Activated CD8-positive, alpha-beta memory T cell treated with anti-CD3 and anti-CD28 coated beads, Interleukin-2, amount 50 U/mL, for 24 hours (primary cell): ENCODE data around the gene MLF2.
"Not testable (repeated sequence)": the region's sequence is repeated elsewhere in the genome, so short reads cannot be mapped to it uniquely, and the experiment has no call there.

Source experiments
- DNase-seq: peaks from one replicate; pipeline ENCODE4 v3.0.0-alpha.2; 2020; ENCODE audit errors: extremely low read depth

MLF2 gene

DNA sequence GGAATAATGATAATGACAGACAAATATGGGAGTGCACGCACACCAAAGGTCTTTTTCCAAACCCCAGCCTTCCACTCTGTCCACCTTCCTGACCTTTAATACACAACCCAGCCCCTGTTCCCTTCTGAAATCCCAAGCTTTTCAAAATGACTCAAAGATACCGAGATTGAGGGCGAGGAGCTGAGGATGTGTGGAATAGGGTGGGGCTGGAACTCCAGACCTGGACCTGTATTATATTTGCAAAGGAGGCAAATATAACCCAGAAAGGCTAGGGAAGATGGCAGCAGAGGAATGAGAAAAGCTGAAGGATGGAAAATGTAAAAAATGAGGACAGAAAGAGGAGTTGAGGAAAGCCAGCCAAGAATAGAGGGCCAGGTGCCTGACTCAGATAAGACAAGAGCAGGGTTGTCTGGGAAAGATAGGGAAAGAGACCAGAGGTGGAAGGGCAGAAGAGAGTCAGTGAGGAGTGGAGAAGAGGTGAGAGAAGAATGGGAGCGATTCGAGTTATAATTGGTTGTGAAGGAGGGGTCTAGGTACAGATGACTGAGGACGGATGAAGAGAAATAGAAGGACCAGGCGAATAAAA is 12.2 kb upstream of the MLF2 start:
- DNase-seq: no peak

DNA sequence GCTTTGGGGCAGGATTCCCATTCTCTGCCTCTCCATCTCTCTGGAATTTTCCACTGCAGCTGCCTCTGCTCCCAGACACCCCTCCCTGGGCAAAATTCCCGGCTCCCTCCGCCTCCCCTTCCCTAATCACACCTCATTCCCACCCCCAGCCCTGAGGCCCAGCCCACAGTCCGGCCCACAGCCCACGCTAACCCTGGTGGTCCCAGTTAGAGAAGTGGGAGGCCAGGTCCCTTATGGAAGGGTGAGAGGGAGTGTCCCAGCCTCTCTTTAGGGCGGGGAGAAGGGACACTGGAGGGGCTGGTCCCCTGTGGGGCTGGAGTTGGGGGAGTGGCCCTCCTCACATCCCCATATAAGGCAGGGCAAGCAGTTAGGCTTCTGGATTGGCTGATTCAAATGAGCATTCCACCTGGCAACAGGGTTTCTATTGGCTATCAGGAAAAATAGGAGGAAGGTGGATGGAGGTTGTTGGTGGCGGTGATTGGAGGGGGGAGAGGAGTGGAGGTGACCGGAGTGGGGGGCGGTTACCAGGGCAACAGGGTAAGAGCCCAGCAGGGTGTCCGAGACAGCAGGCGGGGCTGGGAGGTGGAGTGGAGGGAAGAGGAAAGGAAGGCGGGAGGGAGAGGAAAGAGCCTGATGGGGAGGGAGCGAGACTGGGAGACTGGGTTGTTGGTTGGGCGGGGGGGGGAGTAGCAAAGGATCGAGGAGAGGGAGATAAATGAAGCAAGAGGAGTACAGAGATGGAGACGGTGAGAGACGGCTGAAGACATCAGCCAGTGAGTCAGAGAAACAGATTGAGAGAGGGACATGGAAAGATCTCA is 11.3 kb upstream of the MLF2 start:
- DNase-seq: no peak

DNA sequence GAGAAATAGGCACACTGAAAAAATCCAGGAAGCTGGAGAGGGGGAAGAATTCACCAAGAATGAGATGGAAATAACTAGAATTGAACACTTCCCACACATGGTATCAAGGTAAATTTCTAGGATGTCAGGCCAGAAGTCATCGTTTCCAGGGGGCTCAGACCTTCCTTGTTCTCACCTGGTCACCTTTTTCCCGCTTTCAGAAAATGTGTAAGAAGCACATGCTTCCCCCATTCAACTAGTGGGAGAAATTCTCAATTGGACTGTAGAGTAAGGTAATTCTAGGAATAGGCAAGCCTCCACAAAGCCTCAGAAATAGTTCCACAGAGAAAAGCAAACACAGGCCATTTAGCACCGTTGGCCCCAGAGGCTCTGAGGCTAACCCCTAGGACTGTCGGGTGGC is 10.4 kb upstream of the MLF2 start:
- DNase-seq: no peak

DNA sequence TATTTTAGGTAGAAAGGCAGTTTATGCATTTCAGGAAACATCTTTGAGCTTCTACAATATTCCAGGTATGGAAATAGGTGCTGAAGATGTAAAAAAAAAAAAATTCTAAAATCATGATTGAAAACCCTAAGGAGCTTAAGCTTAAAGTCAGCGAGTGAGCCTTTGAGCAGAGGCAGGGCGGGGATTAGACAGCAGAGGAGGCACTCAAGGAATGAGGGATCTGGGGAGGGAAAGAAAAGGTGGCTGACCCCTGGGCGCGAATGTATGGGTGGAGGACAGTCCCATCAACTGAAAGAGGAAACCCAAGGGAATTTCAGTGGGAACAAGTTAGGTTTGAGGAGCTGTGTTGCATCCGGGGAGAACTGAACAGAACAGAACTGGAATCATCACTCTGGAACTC is 6.8 kb upstream of the MLF2 start:
- DNase-seq: no peak

DNA sequence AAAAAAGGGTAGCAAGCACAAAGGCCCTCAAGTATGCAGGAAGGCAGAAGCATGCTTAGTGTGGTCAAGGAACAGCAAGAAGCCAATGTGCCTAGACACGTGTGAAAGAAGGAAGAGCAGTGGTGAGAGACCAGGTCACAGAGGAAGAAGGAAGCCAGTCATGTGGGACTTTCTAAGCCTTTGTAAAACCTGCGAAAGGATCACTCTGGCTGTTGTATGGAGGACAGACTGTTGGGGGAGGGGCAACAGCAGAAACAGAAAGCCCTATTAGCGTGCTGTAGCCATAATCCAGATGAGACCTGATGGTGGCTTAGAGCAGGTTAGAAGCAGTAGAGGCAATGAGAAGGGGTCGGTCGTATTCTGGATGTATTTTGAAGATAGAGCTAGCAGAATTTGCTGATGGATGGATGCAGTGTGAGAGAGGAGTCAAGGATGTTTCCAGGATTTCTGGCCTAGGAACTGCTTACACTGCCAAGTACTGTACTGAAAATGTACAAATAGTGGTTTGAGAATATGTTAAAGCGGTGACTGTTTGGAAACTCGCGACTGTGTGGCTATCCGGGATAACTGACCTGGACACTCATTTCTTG is 5.7 kb upstream of the MLF2 start:
- DNase-seq: no peak

DNA sequence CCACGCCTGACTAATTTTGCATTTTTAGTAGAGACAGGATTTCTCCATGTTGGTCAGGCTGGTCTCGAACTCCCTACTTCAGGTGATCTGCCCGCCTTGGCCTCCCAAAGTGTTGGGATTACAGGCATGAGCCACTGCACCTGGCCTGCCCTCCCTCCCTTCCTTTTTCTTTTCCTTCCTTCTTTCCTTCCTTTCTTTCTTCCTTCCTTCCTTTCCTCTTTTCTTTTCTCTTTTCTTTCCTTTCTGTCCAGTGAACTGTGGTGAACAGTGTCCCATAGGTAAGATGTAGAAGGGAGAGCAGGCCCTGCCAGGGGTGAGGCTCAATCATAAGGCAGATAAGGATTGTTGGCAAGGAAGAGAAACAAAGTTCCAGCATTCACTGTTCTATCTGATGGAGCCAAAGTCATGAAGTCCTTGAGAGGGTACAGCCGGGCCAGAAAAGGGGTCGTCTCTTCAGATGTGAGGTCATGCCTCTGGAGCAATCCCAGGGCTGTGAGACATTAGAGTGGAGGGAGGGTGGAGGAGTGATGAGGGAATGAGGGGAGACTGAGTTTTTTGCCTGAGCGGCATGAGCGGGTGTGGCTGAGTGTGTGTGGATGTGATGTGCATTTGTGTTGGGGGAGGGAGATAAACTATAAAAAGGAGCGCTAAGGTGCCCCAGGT is 4.2 kb upstream of the MLF2 start:
- no peak for DNase-seq

DNA sequence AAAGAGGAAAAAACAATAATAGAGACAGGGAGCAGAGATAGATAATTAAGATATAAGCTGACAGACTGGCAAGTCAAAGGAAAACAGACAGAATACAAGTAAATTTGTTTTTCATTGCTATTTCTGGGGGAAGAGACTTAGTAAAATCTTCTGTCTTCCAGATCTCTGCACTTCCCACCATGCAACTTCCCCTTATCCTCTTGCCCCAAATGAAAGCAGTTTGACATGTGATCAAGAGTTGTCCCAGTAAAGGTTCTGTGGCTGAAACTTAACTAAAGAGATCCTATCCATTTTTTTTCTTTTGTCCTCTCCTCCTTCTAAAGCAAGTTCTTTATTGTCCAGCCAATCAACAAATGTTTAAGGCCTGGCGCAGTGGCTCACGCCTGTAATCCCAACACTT is 1.5 kb upstream of the MLF2 start:
- DNase-seq: no peak

DNA sequence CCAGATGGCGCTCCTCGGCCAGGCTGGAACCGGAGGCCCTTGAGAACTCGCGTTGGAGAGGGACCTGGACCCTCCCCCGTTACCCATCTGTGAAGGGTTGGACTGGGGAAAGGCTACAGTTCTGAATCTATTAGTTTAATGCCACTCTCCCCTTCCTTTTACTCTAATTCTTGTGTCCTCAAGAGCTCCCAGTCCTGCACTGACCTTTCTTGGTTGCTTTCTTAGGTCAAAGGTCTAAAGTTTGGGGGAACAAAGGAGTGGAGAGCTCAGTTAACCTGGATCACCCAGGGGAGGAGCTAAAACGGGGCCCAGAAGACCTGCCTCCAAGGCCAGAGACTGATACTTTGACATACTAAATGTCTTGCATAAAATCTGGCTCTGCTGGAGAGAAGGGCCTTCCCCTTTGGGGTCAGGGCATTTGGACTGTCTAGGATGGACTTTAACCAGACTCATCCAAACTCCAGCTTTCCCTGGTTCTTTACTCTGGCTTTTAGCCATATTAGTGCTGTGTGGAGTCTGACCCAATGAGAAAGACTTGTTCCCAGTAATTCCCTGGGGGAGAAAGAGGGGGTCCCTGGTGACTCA is 923 bp upstream of the MLF2 start:
- no peak for DNase-seq

DNA sequence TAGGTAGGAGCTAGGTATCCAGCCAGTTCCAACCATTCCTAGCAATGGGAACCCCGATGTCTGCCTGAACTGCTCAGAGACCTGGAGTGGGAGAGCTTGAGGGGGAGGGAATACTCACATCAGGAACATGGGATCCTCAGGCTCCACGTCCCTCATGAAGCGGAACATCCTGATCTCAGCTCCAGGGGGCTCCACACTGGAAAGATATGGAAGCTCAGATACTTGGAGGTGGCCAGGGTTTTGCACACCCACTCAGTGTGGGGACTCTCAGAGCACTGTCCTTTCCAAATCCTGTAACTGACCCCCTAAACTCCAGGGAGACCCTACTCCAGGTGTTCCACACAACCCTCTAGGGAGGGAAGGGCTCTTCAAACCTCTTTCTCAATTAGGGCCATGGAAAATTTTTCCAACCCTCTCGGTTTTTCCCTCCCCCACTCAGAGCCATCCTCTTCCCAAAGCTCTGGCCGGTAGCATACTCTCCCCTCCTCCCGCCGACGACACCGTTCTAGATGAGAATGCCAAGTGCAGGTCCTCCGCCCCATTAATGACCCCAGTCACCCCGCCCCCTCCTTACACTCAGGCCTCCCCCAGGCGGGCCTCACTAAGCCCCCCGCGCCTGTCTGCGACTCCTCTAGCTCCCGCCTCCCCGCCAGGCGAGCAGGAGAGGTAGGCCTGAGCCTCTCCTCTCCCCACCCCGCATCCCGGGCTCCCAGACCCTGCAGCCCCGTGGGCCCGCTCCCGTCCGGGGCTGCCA is 597 bp downstream of the MLF2 start:
- DNase-seq: no peak

DNA sequence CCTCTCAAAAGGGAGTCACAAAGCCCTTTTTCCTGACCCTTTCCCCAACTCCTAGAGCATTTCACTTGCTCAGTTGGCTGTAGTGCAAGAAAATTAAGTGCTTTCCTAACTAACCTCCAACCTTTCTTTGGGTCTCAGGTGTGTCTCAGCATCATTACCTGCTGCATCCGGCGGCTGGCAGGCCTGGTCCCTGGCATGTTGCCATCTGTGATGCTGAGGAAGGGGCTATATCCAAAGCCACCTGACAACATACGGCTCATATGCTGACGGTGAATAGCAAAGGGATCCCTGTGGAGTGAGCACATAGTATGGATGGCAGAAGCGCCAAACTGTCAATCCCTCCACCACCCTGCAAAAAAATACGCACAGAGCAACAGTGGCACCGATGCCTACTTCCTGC is 1.2 kb downstream of the MLF2 start:
- no peak for DNase-seq

DNA sequence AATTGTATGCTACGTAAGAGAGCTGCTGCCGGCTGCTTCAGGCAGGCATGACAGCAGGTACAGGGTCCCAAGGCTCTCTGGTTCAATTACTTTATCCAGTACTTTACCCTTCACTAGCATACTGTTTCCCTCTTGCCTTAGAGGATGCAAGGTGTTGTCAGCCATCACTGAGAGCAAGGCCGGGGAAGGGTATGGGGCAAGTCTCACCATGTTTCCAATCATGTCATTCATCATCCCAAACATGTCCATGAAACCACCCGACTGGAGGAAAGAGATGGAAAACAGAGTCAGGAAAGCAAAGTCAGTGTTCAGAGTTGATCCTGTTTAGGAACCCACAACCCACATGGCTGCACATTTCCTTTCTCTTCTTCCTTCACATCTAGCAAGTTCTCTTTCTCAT is 2.4 kb downstream of the MLF2 start:
- no peak for DNase-seq

DNA sequence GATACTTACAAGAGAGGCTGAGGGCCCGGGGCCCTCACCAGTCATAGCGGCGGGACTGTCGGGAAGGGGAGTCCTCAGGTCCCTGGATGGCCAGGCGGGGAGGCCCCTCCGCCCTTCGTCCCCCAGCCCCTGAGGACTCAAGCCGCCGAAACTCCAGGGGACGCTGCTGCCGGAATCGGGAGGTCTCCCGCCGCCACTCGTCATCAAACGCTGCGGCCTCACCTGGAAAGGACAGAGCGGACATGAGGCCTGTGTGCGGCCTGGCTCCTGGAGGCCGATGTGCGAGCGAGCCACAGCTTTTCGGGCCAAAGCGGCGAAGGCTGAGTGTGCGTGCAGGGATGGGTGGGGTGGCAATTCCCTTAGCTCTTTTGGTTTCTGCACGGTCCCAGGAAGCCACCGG is 4.2 kb downstream of the MLF2 start:
- no peak for DNase-seq

DNA sequence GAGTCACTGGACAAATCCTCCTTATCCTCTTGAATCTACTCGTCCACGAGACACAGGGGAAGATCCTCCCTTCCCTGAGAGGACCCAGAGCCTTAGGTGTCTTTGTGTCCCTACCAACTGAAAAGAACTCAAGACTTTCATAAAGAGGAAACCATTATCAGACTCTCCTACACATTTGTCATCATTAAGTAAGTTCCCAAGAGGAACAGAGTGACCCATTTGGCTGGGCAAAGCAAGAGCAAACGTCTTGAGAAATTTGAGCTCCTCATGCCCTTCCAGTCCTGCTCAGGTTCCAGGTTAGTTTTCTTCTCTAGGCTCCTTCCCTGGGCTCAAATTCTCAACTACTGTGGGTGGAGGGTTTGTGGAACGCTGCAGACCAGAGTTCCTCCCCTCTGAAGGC is 5.7 kb downstream of the MLF2 start:
- no peak for DNase-seq

DNA sequence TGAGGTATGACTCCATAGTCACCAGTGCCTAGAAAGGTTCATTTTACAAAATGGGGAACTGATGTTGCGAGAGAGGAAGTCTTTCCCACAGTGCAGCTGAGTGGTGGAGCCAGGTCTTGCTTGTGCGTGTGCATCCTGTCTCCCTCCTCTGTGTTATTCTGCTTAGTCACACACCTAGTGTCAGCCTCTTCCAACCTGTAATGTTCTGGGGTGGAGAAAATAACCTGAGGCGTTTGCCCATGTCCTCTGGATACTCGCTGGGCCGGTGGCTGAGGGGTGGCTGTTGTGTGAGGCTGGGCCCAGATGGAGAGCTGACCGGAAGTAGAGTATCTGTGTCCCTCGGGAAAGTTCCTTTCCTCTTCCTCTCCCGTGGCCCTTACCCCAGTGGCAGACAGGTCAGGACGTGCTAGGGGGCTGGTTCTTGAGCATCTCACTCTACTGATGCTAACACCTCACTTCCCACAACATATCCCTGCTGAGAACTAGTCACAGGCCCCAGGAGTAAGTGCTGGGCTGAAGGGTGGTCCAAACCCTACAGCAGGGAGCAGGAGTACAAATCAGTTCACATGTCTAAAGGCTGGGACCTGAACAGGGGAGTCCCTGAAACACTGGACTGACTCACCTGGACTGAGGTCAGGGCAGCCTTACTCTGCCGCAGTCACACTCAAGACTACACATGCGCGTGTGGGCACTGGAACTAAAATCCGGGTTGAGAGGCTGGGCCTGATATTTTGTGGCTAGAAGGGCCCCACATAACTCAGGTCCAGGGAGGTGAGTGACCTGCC is 7.0 kb downstream of the MLF2 start:
- DNase-seq: no peak

DNA sequence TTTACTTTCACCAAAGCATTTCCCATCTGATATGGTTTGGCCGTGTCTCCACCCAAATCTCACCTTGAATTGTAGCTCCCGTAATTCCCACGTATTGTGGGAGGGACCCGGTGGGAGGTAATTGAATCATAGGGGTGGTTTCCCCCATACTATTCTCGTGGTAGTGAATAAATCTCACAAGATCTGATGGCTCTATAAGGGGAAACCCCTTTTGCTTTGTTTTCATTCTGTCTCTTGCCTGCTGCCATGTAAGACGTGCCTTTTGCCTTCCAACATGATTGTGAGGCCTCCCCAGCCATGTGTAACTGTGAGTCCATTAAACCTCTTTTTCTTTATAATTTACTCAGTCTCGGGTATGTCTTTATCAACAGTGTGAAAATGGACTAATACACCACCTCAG is 9.6 kb downstream of the MLF2 start:
- not testable (repeated sequence) for DNase-seq

DNA sequence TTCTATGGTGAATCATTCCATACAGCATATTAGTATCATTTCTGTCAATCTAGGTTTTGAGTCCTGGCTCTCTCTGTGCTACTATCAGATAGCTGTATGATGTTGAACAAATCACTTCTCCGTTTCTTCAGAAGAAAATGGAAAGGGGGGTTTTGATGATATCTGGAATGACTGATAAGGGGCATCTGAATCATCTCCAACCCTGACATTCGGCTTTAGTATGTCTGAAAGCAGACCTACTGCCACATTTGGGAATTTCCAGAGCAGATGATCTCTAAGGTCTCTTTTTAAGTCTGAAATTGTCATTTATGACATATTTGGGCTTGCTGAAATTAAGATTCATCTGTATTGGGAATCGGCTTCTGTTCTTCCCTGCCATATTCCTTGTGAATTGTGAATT is 10.1 kb downstream of the MLF2 start:
- no peak for DNase-seq

DNA sequence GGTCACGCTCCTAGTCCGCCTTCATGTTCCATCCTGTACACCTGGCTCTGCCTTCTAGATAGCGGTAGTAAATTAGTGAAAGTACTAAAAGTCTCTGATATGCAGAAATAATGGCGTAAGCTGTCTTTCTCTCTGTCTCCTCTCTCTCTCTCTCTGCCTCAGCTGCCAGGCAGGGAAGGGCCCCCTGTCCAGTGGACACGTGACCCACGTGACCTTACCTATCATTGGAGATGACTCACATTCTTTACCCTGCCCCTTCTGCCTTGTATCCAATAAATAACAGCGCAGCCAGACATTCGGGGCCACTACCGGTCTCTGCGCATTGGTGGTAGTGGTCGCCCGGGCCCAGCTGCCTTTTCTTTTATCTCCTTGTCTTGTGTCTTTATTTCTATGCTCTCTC is 10.9 kb downstream of the MLF2 start:
- not testable (repeated sequence) for DNase-seq

DNA sequence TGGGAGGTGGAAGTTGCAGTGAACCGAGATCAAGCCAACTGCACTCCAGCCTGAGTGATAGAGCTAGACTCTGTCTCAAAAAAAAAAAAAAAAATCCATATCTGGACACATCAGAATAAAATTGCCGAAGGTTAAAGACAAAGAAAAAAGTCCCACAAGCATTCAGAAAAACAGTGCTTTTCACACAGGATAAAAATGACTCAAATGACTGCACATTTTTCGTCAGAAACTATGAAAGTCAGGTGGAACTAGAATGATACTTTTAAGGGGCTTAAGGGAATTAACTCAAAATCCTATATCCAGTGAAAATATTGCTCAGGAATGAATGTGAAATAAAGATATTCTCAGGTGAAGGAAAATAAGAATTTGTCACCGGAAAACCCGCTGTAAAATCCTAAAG is 16.2 kb downstream of the MLF2 start:
- DNase-seq: no peak

DNA sequence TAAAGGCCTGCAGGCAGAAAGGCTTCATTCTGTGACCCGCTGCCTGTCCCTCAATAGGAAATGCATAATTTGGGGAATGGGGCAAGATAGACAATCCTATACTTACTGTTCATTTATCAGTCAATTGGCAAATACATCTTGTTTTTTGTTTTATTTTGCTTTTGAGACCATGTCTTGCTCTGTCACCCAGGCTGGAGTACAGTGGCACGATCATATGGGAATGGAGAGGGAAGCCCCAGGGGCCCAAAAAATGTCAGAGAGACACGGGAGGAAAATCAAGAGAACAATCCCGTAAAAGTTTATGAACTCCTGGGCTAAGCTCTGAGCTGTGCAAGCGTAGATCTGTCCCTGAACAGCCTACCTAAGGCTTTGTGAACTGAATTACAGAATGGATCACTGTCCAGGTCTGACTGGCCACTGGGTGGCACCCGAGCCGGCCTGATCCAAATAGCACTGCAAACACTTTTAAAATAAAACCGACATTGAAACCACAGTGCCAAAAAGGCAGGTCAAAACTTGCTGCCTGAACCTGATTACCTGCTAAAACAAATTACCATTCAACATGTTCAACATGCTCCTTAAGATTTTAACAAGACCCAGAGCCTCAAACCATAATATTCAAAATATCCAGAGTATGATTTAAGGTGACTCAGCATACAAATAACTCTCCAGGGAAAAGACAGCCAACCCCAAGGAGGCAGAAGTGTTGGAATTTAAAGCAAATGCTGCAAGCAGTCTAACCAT is 17.3 kb downstream of the MLF2 start:
- DNase-seq: no peak
